Activated T-helper 2 cell treated with anti-CD3 and anti-CD28 coated beads, Interferon-gamma antibody, Interleukin-2, Interleukin-4, amounts not matched to agents 10 μg/mL and 5 μg/mL and 100 μg/mL, durations not matched to agents 14 hours and 24 hours and 36 hours (primary cell): ENCODE results near the gene RBMXL3. TPM values are rescaled to one million over a fixed set of nuclear protein-coding genes. Genes with fewer than 3 reads are reported as not detected.

Experiments
- total RNA-seq: library from RNA; stranded (reverse); gene quantifications from 2 replicates; pipeline ENCODE4 v1.2.3, GENCODE V29; 2022

Gene RBMXL3
- total RNA-seq, 1 donor from 2014 or later: not detected

Other genes with a start within 250 kb of the RBMXL3 start
- gene IL13RA2, start 171.8 kb upstream of the RBMXL3 start, total RNA-seq: not detected in 2 replicates
- not detected in 2 replicates for gene LRCH2, start 44.7 kb downstream of the RBMXL3 start, total RNA-seq
- not detected in 2 replicates for gene LUZP4, start 100.3 kb downstream of the RBMXL3 start, total RNA-seq